GM23338 (cell line): ENCODE data around the gene AP1AR. TPM values are rescaled to one million over a fixed set of nuclear protein-coding genes. Genes with fewer than 3 reads are reported as not detected.
"Not testable (repeated sequence)": the region's sequence is repeated elsewhere in the genome, so short reads cannot be mapped to it uniquely, and the experiment has no call there.

Experiments used
- ATAC-seq: fragments of 200-7000 bp; cut with Tn5 transposase; 3 replicates; pipeline ENCODE4 v1.9.1; 2020
- DNase-seq: peaks from one replicate; pipeline ENCODE4 v3.0.0-alpha.2; 2015; ENCODE audit warnings: low spot score
- H2AFZ ChIP-seq: fragments of 200-600 bp; sonication (generic); 2 replicates; pipeline ENCODE4 v1.8.0; 2016; ENCODE audit warnings: antibody characterized with exemption, mild to moderate bottlenecking, moderate library complexity
- H3F3A ChIP-seq: fragments of 200-600 bp; sonication (generic); replicated peaks from 2 replicates; pipeline ENCODE4 v1.8.0; 2017; ENCODE audit warnings: antibody characterized with exemption, mixed run types, low read depth
- H3K27ac ChIP-seq: fragments of 200-600 bp; sonication (generic); 2 replicates; pipeline ENCODE4 v1.6.1; 2016; ENCODE audit warnings: low read depth
- H3K27me3 ChIP-seq: fragments of 200-600 bp; sonication (generic); 2 replicates; pipeline ENCODE4 v1.8.0; 2016; ENCODE audit warnings: mild to moderate bottlenecking, mixed run types, moderate library complexity; ENCODE audit not compliant: insufficient read depth
- H3K36me3 ChIP-seq: fragments of 200-600 bp; sonication (generic); 2 replicates; pipeline ENCODE4 v1.8.0; 2016; ENCODE audit warnings: mild to moderate bottlenecking; ENCODE audit not compliant: insufficient read depth
- H3K4me1 ChIP-seq: fragments of 200-600 bp; sonication (generic); 2 replicates; pipeline ENCODE4 v1.8.0; 2016; ENCODE audit warnings: mild to moderate bottlenecking, moderate library complexity; ENCODE audit not compliant: insufficient read depth
- H3K4me2 ChIP-seq: fragments of 200-600 bp; sonication (generic); 2 replicates; pipeline ENCODE4 v1.7.1; 2017; ENCODE audit warnings: mixed run types
- H3K4me3 ChIP-seq: fragments of 200-600 bp; sonication (generic); 2 replicates; pipeline ENCODE4 v1.6.1; 2016; ENCODE audit warnings: mixed run types
- H3K79me2 ChIP-seq: fragments of 200-600 bp; sonication (generic); replicated peaks from 2 replicates; pipeline ENCODE4 v1.8.0; 2017; ENCODE audit warnings: mild to moderate bottlenecking; ENCODE audit not compliant: insufficient read depth
- H3K9me2 ChIP-seq: fragments of 200-600 bp; sonication (generic); 2 replicates; pipeline ENCODE4 v1.8.0; 2017; ENCODE audit not compliant: insufficient read depth
- H4K20me1 ChIP-seq: fragments of 200-600 bp; sonication (generic); replicated peaks from 2 replicates; pipeline ENCODE4 v1.8.0; 2017; ENCODE audit warnings: mild to moderate bottlenecking; ENCODE audit not compliant: insufficient read depth
- H3K27ac Mint-ChIP-seq: 2 replicates; pipeline ENCODE4 v1.8.0; 2020; ENCODE audit warnings: inconsistent platforms, mild to moderate bottlenecking, moderate library complexity, mixed read lengths
- H3K27me3 Mint-ChIP-seq: 3 replicates; pipeline ENCODE4 v1.8.0; 2022; ENCODE audit warnings: low read depth, mild to moderate bottlenecking, moderate library complexity, mixed read lengths, inconsistent platforms; ENCODE audit not compliant: insufficient read depth, poor library complexity
- H3K36me3 Mint-ChIP-seq: 3 replicates; pipeline ENCODE4 v1.8.0; 2021; ENCODE audit warnings: low read depth, mild to moderate bottlenecking, inconsistent platforms, moderate library complexity, mixed read lengths
- H3K4me1 Mint-ChIP-seq: 3 replicates; pipeline ENCODE4 v1.8.0; 2020; ENCODE audit warnings: mild to moderate bottlenecking, inconsistent platforms, mixed read lengths
- H3K4me3 Mint-ChIP-seq: 3 replicates; pipeline ENCODE4 v1.8.0; 2021; ENCODE audit warnings: moderate library complexity, mild to moderate bottlenecking, inconsistent platforms, mixed read lengths
- H3K9me3 Mint-ChIP-seq: 3 replicates; pipeline ENCODE4 v1.8.0; 2020; ENCODE audit warnings: moderate library complexity, mild to moderate bottlenecking, inconsistent platforms, mixed read lengths
- CREB1 ChIP-seq: fragments of 250-450 bp; sonication (Bioruptor Pico); IDR thresholded peaks from 2 replicates; pipeline ENCODE4 v1.5.0; 2020; ENCODE audit warnings: low read depth, mild to moderate bottlenecking, moderate library complexity
- EZH2 ChIP-seq: fragments of 200-600 bp; sonication (generic); IDR thresholded peaks from one replicate; pipeline ENCODE4 v1.8.0; 2017; ENCODE audit warnings: antibody characterized with exemption, mild to moderate bottlenecking, low read depth; ENCODE audit not compliant: unreplicated experiment
- EZH2phosphoT487 ChIP-seq: fragments of 200-600 bp; sonication (generic); IDR thresholded peaks from one replicate; pipeline ENCODE4 v1.8.1; 2018; ENCODE audit warnings: antibody characterized with exemption; ENCODE audit not compliant: unreplicated experiment
- JUNB ChIP-seq: IDR thresholded peaks from one replicate; pipeline ENCODE4 v1.6.1; 2016; ENCODE audit warnings: antibody characterized with exemption; ENCODE audit not compliant: unreplicated experiment
- NANOG ChIP-seq: IDR thresholded peaks from 2 replicates; pipeline ENCODE4 v1.6.1; 2016; ENCODE audit warnings: antibody characterized with exemption, borderline replicate concordance
- POLR2AphosphoS5 ChIP-seq: IDR thresholded peaks from 2 replicates; pipeline ENCODE4 v1.6.1; 2016; ENCODE audit warnings: antibody characterized with exemption, low read depth
- REST ChIP-seq: IDR thresholded peaks from one replicate; pipeline ENCODE4 v1.6.1; 2018; ENCODE audit warnings: antibody characterized with exemption; ENCODE audit not compliant: unreplicated experiment
- STAT1 ChIP-seq: IDR thresholded peaks from one replicate; pipeline ENCODE4 v1.6.1; 2016; ENCODE audit warnings: antibody characterized with exemption; ENCODE audit not compliant: unreplicated experiment
- ZNF114 ChIP-seq: fragments of 250-450 bp; sonication (Bioruptor Pico); IDR thresholded peaks from 2 replicates; pipeline ENCODE4 v1.5.0; 2020; ENCODE audit warnings: mild to moderate bottlenecking, moderate library complexity
- polyA plus RNA-seq: library from polyadenylated mRNA; unstranded; fragments of >200 nt; fragmentation: Nextera tagmentation; extraction: Ambion mirVana; gene quantifications from 2 replicates; pipeline ENCODE4 v1.2.1, GENCODE V29; 2016
- total RNA-seq: library from RNA; depleted of rRNA; stranded (reverse); fragments of >200 nt; shearing (Covaris generic); gene quantifications from 2 replicates; pipeline ENCODE4 v1.2.3, GENCODE V29; 2014
- TF ChIP-seq, protein P1 (sequence below): IDR thresholded peaks from 2 replicates; pipeline ENCODE4 v1.6.1; 2016; ENCODE audit warnings: antibody characterized with exemption

The AP1AR gene
- total and polyA plus RNA-seq, 2 experiments from 2014 or later: 17.5 to 28.0 TPM

GRCh38 chr4:112280386-112281056, 48.9 kb downstream of the AP1AR start:
- Mint-ChIP-seq H3K27ac (no peak overlapping the region), H3K4me1 (peaks cover 9% of the 10 kb centered on the region), H3K27me3 (peaks cover 16% of the 10 kb centered on the region), H3K9me3 (peaks cover 11% of the 10 kb centered on the region), H3K4me3 (no peak overlapping the region), H3K36me3 (peaks cover 5% of the 10 kb centered on the region; the same call in 2 of the 3 replicates)
- no peaks in the 10 kb centered on the region for H3K79me2 ChIP-seq
- DNase-seq: no peak
- H2AFZ ChIP-seq: no peak overlapping the region
- no peak overlapping the region for H3K4me3 ChIP-seq
- H3K4me2 ChIP-seq: no peak overlapping the region
- H4K20me1 ChIP-seq: no peaks in the 10 kb centered on the region
- no peak for TF ChIP-seq EZH2phosphoT487
- no peaks in the 10 kb centered on the region for H3K9me2 ChIP-seq
- no peaks in the 10 kb centered on the region for H3K36me3 ChIP-seq
- no peak for ATAC-seq
- H3K27me3 ChIP-seq: peaks cover 23% of the 10 kb centered on the region
- H3K27ac ChIP-seq: no peak overlapping the region
- peaks cover 5% of the 10 kb centered on the region; the same call in 1 of the 2 replicates for H3K4me1 ChIP-seq
- H3F3A ChIP-seq: no peaks in the 10 kb centered on the region

DNA sequence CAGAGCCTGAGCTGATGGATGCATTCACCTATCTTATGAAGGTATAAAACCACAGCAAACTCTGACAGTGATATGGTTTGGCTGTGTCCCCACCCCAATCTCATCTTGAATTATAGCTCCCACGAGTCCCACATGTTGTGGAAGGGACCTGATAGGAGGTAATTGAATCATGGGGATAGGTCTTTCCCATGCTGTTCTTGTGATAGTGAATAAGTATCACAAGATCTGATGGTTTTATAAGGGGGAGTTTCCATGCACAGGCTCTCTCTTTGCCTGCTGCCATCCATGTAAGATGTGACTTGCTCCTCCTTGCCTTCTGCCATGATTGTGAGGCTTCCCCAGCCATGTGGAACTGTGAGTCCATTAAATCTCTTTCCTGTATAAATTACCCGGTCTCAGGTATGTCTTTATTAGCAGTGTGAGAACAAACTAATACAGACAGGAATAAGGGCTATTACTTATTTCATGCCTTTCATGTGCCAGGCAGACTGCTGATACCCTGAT, 50.4 kb downstream of the AP1AR start:
- not testable (repeated sequence) for DNase-seq, H3K4me3 ChIP-seq, H3K36me3 ChIP-seq, H3F3A ChIP-seq, H3K27ac Mint-ChIP-seq, H2AFZ ChIP-seq, H3K4me1 ChIP-seq, H3K4me2 ChIP-seq, H3K79me2 ChIP-seq, H3K27ac ChIP-seq, ATAC-seq, H3K9me2 ChIP-seq, H3K4me3 Mint-ChIP-seq, H4K20me1 ChIP-seq
- peaks cover 37% of the 10 kb centered on the region for H3K27me3 ChIP-seq
- Mint-ChIP-seq H3K9me3 (peaks cover 22% of the 10 kb centered on the region), H3K27me3 (peaks cover 27% of the 10 kb centered on the region), H3K36me3 (peaks cover 11% of the 10 kb centered on the region; the same call in 2 of the 3 replicates), H3K4me1 (peaks cover 11% of the 10 kb centered on the region)

DNA sequence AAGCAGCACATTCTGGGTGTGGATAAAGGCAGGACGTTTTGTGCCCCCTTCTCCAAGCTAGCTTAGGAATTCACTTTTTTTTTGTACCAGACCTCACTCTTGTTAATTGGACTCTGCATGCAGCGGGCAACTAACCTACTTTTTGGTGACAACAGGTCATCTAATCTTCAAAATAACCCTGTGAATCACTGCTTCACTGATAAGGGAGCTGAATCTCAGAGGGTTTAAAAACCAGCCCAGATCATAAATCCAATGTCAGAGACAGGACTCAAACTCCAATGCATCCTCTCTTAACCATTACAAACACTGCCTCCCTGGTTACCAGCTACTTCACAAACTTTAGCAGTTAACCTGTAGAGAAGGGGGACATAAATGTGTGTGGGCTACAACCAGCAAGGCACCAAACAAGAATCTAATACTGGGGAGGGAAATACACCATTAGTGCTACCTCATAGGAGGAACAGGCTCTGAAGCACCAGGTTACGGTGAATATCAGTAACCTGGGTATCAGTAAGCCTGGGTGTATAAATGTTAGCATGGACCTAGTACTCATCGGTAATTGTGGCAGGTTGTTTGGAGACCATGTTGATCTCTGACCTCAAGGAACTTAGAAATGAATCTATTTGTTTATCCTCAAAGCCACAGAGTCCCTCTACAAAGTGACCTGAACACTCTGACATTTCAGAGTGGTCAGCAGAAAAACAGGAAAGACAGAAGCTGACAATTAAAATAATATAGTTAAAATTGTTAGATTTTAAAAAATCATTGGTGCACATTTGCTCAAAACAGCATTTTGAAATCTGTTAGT, 51.5 kb downstream of the AP1AR start:
- Mint-ChIP-seq H3K27ac (no peak overlapping the region), H3K27me3 (peaks cover 29% of the 10 kb centered on the region), H3K4me3 (no peak overlapping the region), H3K9me3 (peaks cover 29% of the 10 kb centered on the region), H3K36me3 (peaks cover 11% of the 10 kb centered on the region; the same call in 2 of the 3 replicates), H3K4me1 (peaks cover 15% of the 10 kb centered on the region)
- Histone ChIP-seq H4K20me1 (no peaks in the 10 kb centered on the region), H3F3A (no peaks in the 10 kb centered on the region), H3K4me3 (no peak overlapping the region), H3K36me3 (no peaks in the 10 kb centered on the region), H3K79me2 (no peaks in the 10 kb centered on the region), H3K27ac (no peak overlapping the region), H2AFZ (no peak overlapping the region), H3K9me2 (peaks cover 3% of the 10 kb centered on the region; the same call in 1 of the 2 replicates), H3K4me2 (no peak overlapping the region), H3K27me3 (peaks cover 38% of the 10 kb centered on the region), H3K4me1 (peaks cover 5% of the 10 kb centered on the region; the same call in 1 of the 2 replicates)
- ATAC-seq: no peak
- TF ChIP-seq JUNB (no peak), POLR2AphosphoS5 (no peak), EZH2 (no peak), EZH2phosphoT487 (no peak), REST (no peak), CREB1 (CRISPR knock-in tag) (no peak), ZNF114 (no peak), STAT1 (no peak), NANOG (no peak)
- TF ChIP-seq, protein P1, sequence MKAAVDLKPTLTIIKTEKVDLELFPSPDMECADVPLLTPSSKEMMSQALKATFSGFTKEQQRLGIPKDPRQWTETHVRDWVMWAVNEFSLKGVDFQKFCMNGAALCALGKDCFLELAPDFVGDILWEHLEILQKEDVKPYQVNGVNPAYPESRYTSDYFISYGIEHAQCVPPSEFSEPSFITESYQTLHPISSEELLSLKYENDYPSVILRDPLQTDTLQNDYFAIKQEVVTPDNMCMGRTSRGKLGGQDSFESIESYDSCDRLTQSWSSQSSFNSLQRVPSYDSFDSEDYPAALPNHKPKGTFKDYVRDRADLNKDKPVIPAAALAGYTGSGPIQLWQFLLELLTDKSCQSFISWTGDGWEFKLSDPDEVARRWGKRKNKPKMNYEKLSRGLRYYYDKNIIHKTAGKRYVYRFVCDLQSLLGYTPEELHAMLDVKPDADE: no peak
- DNase-seq: no peak
